Left colon (tissue), 2 donors: ENCODE results near the gene RPS6KC1. TPM values are rescaled to one million over a fixed set of nuclear protein-coding genes. Genes with fewer than 3 reads are reported as not detected.

Source experiments
- ATAC-seq: fragments of 200-7000 bp; cut with Tn5 transposase; one replicate; pipeline ENCODE4 v1.9.1; 2020; ENCODE audit warnings: mild to moderate bottlenecking, moderate library complexity
- DNase-seq, 2 donors: peaks; one replicate each; pipeline ENCODE4 v3.0.0-alpha.2; 2020
- intact Hi-C, 2 donors: fragments of 100-400 bp; cut with DNase I in 1 of 2; cut with micrococcal nuclease in 1 of 2; formaldehyde crosslinking; loops; one replicate each; pipeline versions ENCODE4 v1.11.2 to v1.14.0; 2022; cut with DNase I, micrococcal nuclease
- total RNA-seq, 2 donors: library from RNA; stranded (reverse); fragmentation: NEBNext Ultra II Directional; extraction: Animal tissue kit (Norgen Biotek cat#: 25700); gene quantifications; one replicate each; pipeline ENCODE4 v1.2.1, GENCODE V29; 2021
- donor health status: DM: no; HTN: no; CAD: no.
- donor health status: DM: yes; HTN: yes; CAD: no.

Gene RPS6KC1
- total RNA-seq, 2 donors from 2014 or later = 9.4 to 11.2 TPM

DNA sequence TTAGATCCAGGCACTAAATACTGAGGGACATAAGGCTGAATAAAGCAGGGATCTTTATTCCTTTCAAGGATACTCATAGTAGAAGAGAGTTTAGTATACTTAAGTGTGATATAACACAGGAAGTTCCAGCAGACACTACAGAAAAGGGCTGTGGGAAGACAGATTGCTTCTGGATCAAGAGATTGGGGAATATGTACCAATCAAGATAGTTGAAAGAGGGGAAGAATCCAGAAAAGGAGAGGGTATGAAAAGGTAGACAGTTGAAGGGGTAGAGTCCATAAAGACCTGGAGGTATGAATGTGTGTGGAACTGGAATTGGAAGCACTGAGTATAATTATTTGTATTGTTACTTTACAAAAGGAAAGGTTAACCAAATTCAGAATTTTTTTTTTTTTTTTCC, 2.4 kb downstream of the RPS6KC1 start:
- DNase-seq (no peak), ATAC-seq (no peak)
- intact Hi-C loops = no loop called here

DNA sequence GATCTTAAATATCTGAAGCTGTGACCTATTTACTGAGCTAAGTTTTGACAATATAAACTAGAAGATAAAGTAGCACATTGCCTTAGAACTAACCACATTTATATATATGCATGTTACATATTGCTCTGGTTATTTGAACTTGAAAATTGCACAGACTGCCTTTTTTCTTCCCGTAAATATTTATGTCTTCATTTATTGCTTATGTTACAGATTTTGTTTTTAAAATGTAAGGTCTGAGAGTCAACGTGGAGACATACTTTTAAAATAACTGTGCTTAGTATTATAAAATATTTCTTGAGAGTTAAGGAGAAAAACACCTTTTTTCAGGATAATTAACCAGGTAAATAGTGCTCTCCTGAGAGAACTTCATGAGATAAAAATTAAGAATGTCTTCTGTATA, 3.1 kb downstream of the RPS6KC1 start:
- ATAC-seq (no peak), DNase-seq (no peak)
- intact Hi-C loops = no loop called here

DNA sequence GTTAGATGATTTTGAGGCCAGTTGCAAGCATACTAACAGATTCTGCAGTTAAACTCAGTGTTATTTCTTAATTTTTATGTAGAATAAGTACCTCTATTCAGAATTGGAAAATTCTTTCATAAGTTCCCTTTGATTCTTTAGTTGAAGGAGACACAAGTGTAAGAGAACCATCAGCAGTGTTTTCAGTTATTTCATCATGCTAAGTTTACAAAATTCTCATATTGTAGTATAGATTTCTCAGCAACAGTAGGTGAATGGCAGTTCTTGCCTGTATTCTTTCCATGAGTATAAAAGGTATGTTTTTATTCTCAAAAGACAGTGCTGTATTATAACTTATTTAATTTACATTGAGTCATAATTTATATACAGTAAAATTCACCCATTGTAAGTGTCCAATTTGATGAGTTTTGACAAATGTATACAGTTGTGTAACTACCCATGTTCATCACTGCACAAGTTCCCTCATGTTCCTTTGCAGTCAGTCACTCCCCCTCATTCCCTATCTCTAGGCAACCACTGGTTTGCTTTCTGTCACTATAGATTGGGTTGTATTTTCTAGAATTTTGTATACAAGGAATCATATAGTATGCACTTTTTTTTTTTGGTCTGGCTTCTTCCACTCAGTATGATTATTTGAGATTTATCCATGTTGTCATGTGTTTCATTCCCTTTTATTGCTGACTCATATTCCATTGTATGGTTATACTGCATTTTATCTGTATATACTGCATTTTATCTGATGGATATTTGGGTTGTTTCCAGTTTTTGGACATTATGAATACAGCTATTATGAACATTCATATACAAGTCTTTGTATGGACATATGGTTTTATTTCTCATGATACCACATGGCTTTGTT, 3.9 kb downstream of the RPS6KC1 start:
- no peak for DNase-seq
- ATAC-seq = no peak
- intact Hi-C loops = no loop called here

DNA sequence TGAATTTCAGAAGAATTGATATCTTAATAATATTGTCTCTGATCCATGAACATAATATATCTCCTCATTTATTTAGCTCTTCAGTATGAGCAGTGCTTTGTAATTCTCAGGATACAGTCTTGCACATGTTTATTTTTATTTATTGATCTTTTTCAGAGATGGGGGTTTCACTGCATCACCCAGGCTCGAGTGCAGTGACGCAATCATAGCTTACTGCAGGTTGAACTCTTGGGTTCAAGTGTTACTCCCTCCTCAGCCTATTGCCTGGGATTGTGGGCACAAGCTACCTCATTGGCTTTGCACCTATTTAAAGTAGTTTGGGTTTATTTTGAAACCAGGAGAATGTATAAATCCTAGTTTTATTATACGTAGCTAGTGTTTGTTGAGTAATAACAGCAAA, 4.7 kb downstream of the RPS6KC1 start:
- intact Hi-C loops = no loop called here
- ATAC-seq = no peak
- no peak for DNase-seq

DNA sequence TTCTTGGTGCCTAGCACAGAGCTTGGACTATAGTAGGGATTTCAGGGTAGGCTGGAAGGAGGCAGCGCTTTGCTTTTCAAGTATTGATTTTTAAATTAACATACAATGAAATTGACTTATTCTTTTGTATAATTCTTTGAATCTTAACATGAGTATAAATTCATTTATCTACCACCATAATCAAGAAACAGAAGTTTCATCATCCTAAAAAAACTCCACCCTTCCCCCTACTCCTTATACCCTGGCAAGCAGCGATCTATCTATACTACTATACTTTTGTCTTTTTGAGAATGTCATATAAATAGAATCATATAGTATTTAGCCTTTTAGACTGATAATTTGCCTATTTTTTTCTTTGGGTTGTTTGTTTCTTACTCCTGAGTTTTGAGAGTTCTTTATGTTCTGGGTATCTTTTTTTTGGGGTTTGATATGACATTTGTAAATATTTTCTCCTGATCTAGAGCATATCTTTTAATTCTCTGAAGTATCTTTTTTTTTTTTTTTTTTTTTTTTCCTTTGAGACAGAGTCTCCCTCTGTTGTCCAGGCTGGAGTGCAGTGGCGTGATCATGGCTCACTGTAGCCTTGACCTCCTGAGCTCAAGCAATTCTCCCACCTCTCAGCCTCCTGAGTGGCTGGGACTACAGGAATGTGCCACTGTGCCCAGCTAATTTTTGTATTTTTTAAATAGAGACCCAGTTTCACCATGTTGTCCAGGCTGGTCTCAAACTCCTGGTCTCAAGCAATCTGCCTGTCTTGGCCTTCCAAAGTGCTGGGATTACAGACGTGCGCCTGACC, 6.4 kb downstream of the RPS6KC1 start:
- intact Hi-C loops = no loop called here
- DNase-seq (no peak), ATAC-seq (no peak)

DNA sequence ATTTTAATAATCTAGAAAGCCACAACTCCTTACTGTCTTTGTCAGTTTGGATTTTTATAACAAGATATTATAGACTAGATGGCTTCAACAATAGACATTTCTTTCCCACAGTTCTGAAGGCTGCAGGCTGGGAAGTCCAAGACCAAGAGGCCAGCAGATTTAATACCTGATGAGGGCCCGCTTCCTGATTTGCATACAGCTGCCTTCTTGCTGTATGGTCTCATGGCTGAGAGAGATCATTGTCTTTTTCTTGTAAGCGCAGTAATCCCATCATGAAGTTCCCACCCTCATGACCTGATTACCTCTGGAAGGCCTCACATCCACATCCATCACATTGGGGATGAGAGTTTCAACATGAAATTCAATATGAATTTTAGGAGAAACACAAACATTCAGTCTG, 9.8 kb downstream of the RPS6KC1 start:
- DNase-seq = no peak
- intact Hi-C loops = no loop called here
- ATAC-seq = no peak

DNA sequence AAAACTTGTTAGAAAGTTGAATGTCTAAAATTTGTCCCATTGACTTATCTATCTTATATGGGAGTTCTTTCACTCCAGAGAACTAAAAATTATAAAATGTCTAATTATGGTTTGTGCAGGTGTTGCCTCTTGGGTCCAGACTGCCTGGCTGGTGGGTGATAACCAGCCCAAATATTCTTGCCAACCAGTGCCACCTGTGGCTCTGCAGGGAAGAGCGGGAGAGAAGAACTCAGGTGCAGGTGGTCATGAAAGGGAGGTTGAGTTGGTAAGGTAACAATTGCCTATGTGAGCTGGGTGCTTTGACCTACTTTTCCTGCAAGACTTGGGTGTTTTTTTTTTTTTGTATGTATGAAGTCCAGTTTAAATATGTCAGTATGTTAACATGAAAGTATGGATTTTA, 10.2 kb downstream of the RPS6KC1 start:
- DNase-seq = no peak
- intact Hi-C loops = no loop called here
- no peak for ATAC-seq

DNA sequence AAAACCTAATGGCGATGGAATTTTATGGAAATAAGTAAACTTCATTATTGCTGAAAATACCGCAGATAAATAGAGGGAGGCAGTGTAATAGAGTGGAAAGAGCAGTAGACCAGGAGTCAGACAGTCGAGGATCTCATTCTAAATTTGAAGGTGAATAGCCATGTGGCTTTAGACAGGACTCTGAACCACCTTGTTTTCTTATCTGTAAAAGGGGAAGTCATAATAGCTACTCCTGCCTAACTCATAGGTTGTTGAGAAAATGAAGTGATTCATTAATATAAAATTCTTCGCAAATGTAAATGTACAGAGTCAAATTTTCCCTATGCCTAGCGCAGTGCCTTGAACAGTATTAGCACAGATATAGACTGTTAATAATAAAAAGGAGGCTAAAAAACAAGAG, 14.8 kb downstream of the RPS6KC1 start:
- no peak for ATAC-seq
- intact Hi-C loops = no loop called here

DNA sequence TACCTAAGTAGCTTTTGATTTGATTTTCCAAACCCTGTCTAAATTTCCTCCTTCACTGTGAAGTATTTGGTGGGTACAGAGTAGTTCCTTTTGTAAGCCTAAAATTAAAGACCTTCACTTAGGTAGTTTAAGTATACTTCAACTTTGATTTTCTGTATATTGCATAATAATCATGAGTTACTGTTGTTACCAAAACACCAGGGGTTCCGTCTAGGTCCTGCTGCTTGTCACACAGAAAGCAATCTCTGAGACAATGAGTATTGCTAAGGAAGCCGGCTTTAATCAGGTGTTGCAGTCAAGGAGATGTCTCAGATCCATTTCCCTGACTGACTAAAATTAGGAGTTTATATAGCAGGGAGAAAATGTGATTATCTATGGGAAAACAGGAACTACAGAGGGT, 15.3 kb downstream of the RPS6KC1 start:
- DNase-seq (no peak), ATAC-seq (no peak)
- intact Hi-C loops = no loop called here

More for the DNA sequence above, 14.8 kb downstream of the RPS6KC1 start:
- no peak for DNase-seq

DNA sequence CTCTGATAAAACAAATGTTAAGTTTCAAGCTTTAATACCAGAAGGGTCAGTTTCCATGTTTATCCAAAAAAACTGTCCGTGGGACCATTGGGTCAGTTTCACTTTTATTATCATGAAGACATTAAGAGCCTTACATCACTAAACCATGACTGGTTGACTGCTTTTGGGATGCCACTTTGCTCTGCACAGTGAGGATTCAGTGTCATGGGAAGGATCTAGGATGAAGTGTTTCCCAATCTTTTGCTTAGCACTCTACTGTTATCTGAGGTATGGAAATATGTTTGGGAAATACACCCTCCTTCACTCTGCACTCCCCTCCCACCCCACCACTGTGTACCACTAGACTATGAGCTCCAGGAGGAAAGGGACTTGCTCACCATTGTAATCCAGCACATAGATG, 16.3 kb downstream of the RPS6KC1 start:
- intact Hi-C loops = no loop called here
- no peak for DNase-seq
- no peak for ATAC-seq

DNA sequence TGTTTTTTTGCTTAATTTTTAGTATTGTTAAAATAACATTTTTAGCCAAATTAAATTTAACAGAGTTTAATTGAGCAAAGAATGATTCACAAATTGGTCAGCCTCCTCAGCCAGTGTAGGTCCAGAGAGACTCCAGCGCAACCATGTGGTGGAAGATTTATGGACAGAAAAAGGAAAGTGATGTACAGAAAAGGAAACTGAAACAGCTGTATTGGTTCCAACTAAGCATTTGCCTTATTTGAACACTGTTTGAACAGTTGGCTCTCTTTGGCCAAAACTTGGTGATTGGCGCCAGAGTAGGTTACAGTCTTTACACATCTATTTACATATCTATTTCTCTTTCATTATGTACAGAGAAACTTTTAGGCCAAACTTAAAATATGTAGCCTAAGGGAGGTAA, 19.4 kb downstream of the RPS6KC1 start:
- peak; percentile 48 for ATAC-seq

DNA sequence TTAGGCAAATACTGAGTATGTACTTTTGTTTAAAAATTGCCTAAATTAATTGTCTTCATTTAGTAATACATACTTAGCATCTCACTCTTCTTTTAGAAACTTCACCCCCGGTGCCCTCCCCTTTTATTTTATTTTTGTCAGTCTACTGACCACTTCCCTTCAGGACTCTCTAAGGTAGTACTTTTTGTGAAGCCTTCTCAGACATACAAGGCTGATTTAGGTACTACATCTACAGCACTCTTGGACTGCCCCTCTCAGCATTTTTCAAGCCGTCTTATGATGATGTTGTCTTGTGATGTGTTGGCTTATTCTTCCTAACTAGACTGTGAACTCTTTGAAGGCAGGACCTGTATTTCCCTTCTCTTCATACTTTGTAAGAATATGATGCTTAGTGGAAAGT, 24.7 kb downstream of the RPS6KC1 start:
- no peak for ATAC-seq
- intact Hi-C loops = no loop called here
- no peak for DNase-seq

More for the DNA sequence above, 19.4 kb downstream of the RPS6KC1 start:
- DNase-seq = no peak
- intact Hi-C loops = no loop called here

DNA sequence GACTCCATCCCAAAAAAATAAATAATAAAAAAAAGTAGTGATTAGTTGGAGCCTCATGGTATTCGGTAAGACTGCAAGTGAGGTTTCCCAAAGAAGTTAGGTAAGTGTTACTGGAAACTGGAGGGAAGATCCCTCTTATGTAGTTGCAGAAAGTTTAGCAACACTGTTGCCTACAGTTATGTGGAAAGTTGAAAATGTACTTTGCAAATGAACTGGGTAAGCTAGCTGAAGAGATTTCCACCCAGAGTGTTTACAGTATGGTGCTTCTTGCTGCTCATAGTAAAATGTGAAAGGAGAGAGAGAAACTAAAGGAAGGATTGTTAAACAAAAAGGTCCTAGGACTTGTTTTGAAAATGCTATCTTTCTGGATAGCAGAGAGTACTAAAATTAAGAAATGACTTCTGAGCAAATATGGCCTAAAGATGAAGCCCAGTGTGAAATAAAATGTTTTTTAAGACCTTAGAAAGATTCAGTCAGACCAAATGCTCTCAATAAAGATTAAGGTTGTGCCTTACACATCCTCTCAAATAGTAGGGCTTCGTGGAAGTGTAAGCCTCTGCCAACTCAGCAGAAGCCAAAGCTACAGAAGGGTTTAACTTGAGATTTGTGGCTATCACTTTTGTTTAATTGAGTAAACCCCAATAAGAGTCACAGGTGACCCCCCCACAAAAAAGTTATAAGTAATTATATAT, 31.5 kb downstream of the RPS6KC1 start:
- ATAC-seq (no peak), DNase-seq (no peak)
- intact Hi-C loops = no loop called here

DNA sequence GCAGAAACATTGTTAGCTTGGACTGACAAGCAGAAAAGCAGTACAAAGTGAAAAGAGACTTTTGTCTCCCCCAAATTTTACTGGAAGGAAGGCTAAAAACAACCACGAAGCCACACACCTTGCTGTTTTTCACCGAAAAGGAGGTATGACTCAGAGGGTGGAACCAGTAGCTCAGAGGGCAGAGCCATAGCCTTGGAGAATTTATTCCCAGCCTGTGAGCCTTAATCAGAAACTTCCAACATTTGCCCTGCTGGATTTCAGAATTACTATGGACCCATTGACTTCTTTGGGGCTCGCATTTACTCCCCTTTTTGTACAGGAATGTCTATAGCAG, 32.0 kb downstream of the RPS6KC1 start:
- DNase-seq (no peak), ATAC-seq (no peak)
- intact Hi-C loops = no loop called here

DNA sequence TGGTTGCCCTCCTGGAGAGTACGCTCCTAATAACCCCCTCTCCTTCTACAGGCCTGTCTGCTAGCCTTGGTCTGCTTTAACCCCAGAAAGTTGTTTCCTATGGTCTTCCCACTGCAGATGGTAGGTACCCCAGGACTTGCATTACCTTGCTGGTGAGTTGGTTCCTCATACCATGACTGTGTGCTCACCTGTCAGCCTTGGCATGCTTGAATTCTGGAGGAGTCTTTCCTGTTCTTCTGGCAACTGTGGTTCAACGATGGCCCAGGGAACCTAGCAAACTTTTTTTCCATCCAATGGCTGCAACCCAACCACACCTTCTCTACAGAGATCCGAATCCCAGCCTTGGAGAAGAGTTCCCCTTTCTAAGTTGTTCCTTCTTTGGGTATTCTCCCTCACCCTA, 36.9 kb downstream of the RPS6KC1 start:
- ATAC-seq = no peak

DNA sequence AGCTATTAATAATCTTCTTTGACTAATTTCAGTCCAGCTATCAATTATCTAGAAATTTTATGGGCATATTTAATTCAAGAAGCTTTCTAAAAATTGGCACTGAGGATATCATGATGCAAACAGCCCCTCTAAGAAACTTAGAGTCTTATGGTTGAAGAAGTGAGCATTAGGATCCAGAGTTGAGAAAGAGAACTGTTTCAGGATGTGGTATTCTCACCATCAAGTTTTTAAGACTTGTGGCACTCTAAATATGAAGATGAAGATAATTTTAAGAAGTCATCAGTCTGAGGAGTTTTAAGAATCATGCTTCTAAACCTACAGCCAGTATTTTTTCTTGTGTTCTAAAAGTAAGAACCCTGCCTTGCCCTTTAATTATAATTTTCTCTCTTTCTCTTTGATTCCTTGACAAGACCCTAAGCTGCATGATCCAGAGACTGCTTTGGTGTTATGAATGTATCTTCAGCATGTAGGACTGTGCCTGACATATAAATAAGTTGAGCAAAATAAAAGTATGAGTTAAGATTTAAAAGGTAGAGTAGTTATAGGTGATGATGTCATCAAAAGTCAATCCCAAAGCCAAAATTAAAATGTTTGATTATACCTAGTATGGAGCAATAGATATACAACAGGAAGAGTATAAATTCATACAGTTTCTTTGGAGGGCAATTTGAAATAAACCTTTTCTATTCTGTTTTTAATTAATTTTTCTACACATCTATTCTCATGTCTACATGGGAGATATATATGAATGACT, 39.1 kb downstream of the RPS6KC1 start:
- intact Hi-C loops = no loop called here
- ATAC-seq = no peak
- no peak for DNase-seq

More for the DNA sequence above, 36.9 kb downstream of the RPS6KC1 start:
- intact Hi-C loops = no loop called here
- no peak for DNase-seq

DNA sequence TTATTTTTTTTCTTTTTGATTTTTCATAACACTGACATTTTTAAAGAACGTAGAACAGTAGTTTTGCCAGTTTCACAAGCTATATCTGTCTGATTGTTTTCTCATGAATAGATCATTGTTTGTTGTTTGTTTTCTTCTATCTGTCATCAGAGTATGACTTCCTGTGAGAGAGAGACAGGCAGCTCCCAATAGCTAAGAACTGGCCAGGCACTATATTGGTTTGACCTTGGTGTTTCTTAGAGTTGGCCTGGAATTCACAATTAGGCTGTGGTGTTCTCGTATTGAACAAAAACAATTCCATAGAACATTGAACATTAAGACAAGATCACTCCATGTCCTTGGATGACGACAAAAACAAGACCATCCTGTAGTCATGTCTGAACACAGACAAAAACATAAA, 43.4 kb downstream of the RPS6KC1 start:
- no peak for ATAC-seq
- intact Hi-C loops = no loop called here
- no peak for DNase-seq

DNA sequence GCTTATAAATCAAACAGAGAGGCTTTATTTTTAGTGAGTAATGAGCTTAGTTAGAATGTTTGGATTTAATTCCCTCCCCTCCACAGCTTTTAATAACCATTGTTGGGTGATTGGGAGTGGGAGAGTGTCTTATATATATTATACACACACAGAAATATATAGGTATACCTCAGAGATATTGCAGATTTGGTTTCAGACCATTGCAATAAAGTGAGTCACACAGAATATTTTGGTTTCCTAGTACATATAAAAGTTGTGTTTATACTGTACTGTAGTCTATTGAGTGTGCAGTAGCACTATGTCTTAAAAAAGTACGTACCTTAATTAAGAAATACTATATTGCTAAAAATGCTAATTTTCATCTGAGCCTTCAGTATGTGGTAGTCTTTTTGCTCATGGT, 44.4 kb downstream of the RPS6KC1 start:
- no peak for DNase-seq
- no peak for ATAC-seq
- intact Hi-C loops = no loop called here

DNA sequence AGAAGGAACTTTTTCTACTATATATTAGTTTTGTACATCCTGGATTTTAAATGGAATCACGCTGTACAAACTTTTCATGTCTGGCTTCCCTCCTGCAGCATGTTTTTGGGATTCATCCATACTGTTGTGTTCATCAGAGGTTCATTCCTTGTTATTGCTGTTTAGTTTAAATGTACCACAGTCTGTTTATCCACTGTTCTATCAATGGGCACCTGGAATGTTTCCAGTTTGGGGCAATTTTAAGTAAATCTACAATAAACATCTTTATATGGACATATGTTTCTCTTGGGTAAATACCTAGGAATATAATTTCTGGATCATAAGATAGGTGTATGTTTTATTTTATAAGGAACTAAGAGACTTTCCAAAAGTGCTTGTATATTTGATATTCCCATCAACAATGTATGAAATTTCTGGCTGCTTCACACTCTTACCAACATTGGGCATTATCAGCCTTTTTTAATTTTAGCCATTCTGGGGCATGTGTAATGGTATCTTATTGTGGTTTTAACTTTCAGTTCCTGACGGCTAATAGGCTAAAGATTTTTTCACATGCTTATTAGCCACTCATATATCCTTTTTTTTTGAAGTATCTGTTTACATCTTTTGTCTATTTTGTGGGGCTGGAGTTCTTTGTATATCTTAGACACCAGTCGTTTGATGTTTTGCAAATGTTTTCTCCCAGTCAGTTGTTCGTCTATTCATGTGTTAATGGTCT, 48.8 kb downstream of the RPS6KC1 start:
- intact Hi-C loops = no loop called here
- ATAC-seq (no peak), DNase-seq (no peak)
